ENCODE data around the gene ANXA4. TPM values are rescaled to one million over a fixed set of nuclear protein-coding genes. Genes with fewer than 3 reads are reported as not detected.
"Not testable (repeated sequence)": the region's sequence is repeated elsewhere in the genome, so short reads cannot be mapped to it uniquely, and the experiment has no call there.

Gene ANXA4
- total RNA-seq, 1 donor from 2014 or later: 63.6 TPM

DNA sequence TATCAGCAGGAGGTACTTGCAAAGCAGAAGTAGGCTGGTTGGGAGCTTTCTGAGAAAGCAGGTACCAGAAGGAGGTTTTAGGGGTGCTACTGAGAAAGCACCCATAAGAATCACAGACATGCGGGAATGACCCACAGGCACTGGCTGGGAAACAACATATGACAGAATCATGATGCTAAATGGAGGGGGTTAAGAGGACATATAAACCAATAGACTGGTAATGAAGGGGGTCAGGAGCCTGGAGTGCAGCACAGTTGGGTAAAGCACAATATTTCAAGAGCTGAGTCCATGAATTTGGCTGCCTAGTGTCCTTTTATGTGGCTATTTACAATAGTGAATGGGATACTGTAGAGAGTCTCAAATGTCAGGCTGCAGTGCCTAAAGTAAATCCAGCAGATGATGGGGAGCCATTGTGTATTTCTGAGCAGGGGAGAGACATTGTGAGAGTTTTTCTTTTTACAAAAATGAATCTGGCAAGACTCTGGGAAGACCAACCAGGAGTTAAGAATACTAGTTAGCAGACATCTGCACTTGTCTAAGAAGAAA lies 59.9 kb downstream of the ANXA4 start:
- TF ChIP-seq CTCF (IDR thresholded peaks at IDR 0.05) (no peak), POLR2AphosphoS5 (IDR thresholded peaks at IDR 0.05; ENCODE audit: insufficient read depth in 1 of 2, low read depth in 1 of 2) (no peak), POLR2A (IDR thresholded peaks at IDR 0.05) (no peak)
- H3K36me3 ChIP-seq: peaks cover 0 to 21% of the 10 kb centered on the region in 2 donors
- H3K9me3 ChIP-seq: no peaks in the 10 kb centered on the region
- H3K27ac ChIP-seq: no peak overlapping the region
- peak in 1 of 2 donors; percentile 49 for DNase-seq (ENCODE audit: extremely low spot score in 2 of 2)
- no peak overlapping the region for H3K4me3 ChIP-seq
- intact Hi-C loops (cut with DNase I): no loop called here
- peaks cover 19% of the 10 kb centered on the region for H3K4me1 ChIP-seq
- no peaks in the 10 kb centered on the region for H3K27me3 ChIP-seq

DNA sequence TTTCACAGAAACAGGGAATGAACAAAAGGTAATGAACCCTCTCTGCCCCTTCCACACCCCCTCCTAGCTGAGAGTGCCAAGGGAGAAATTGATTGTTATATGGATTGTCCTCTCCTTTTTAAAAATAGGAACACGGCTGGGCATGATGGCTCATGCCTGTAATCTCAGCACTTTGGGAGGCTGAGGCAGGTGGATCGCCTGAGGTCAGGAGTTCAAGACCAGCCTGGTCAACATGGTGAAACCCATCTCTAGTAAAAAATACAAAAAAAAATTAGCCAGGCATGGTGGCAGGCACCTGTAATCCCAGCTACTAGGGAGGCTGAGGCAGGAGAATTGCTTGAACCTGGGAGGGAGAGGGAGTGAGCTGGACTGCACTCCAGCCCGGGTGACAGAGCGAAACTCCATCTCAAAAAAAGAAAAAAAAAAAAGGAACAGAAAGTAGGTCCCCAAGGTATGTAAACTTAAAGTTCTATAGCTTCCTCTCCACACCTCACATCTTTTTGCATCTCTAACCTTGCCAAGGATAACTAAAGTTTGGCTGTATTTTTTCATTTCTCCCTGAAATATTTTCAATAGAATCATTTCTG lies 60.9 kb downstream of the ANXA4 start:
- H3K27ac ChIP-seq; H3K4me3 ChIP-seq; intact Hi-C loops (cut with DNase I); H3K27me3 ChIP-seq; H3K9me3 ChIP-seq; DNase-seq (ENCODE audit: extremely low spot score in 2 of 2); H3K4me1 ChIP-seq: not testable (repeated sequence)
- peaks cover 0 to 32% of the 10 kb centered on the region in 2 donors for H3K36me3 ChIP-seq

GRCh38 chr2:69804416-69804815 lies 62.5 kb downstream of the ANXA4 start:
- DNase-seq (ENCODE audit: extremely low spot score in 2 of 2): peak in 1 of 2 donors; percentile 80
- TF ChIP-seq POLR2A (IDR thresholded peaks at IDR 0.05): no peak
- no peak for TF ChIP-seq CTCF (IDR thresholded peaks at IDR 0.05)
- no peak for TF ChIP-seq POLR2AphosphoS5 (IDR thresholded peaks at IDR 0.05; ENCODE audit: insufficient read depth in 1 of 2, low read depth in 1 of 2)
- intact Hi-C loops (cut with DNase I): no loop called here
- Histone ChIP-seq H3K9me3 (no peaks in the 10 kb centered on the region), H3K4me1 (no peaks in the 10 kb centered on the region), H3K27ac (no peak overlapping the region), H3K4me3 (no peak overlapping the region), H3K36me3 (peaks cover 0 to 47% of the 10 kb centered on the region in 2 donors), H3K27me3 (no peaks in the 10 kb centered on the region)

DNA sequence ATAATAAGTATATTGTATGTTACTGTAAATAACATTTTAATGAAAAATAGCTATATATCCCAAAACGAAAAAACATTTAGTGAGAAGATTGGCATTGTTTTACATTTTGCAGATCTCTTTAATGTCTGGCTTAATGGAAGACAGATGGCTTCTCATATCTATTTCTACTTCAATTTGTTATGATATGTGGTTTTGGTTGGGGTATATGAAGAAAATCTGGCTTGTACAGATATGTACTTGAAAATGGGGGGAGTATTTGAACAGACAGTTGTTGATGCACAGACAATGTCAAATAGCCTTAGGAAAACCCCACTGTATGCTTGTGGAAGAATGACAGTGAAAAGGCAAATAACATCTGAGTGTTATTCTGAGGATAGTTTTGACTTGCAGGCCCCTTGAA lies 64.0 kb downstream of the ANXA4 start:
- Histone ChIP-seq H3K9me3 (no peaks in the 10 kb centered on the region), H3K36me3 (peaks cover 0 to 62% of the 10 kb centered on the region in 2 donors), H3K4me3 (no peak overlapping the region), H3K27ac (no peak overlapping the region), H3K27me3 (no peaks in the 10 kb centered on the region), H3K4me1 (no peaks in the 10 kb centered on the region)
- DNase-seq (ENCODE audit: extremely low spot score in 2 of 2): no peak
- intact Hi-C loops (cut with DNase I): no loop called here
- TF ChIP-seq POLR2A (IDR thresholded peaks at IDR 0.05) (no peak), CTCF (IDR thresholded peaks at IDR 0.05) (no peak), POLR2AphosphoS5 (IDR thresholded peaks at IDR 0.05; ENCODE audit: insufficient read depth in 1 of 2, low read depth in 1 of 2) (no peak)

DNA sequence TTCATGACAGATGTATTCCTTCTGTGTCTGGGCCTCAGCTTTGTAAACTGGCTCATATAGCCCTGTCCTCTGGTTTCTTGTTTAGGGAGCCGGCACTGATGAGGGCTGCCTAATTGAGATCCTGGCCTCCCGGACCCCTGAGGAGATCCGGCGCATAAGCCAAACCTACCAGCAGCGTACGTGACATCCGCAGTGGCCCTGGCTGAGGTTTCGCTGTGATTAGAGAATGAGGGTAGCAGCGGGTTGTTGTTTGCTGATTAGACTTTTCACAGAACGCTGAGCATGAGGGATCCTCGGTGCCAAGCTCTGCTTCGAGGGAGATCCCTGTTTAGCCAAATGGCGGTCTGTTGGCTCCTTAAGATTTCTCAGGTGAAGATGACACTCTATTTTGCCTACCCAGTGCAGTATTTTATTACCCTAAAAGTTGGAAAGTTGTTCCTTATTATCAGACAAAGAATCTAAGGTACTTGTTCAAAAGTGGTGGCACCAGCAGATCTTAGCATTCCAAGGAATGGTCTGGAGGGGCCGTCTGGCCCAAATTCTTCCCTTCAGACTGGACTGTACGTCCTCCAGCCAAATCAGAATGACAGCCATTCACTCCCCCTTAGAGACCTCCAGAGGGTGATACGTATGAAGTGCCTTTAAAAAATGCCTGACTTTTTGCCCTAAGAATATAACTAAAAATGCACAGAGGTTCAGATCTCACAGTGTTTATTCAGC lies 66.0 kb downstream of the ANXA4 start:
- Histone ChIP-seq H3K9me3 (no peaks in the 10 kb centered on the region), H3K27ac (no peak overlapping the region), H3K36me3 (peaks cover 0 to 82% of the 10 kb centered on the region in 2 donors), H3K27me3 (no peaks in the 10 kb centered on the region), H3K4me1 (no peaks in the 10 kb centered on the region), H3K4me3 (no peak overlapping the region)
- DNase-seq (ENCODE audit: extremely low spot score in 2 of 2): peak in 1 of 2 donors; percentile 76
- no peak for TF ChIP-seq POLR2AphosphoS5 (IDR thresholded peaks at IDR 0.05; ENCODE audit: insufficient read depth in 1 of 2, low read depth in 1 of 2)
- TF ChIP-seq POLR2A (IDR thresholded peaks at IDR 0.05): no peak
- TF ChIP-seq CTCF (IDR thresholded peaks at IDR 0.05): no peak
- intact Hi-C loops (cut with DNase I): no loop called here

All from vagina (tissue), 2 donors.